Measurements from ENCODE around the gene LRWD1.
"Not testable (repeated sequence)": the region's sequence is repeated elsewhere in the genome, so short reads cannot be mapped to it uniquely, and the experiment has no call there.

Gene LRWD1

GRCh38 chr7:102498321-102498720, 33.5 kb downstream of the LRWD1 start:
- DNase-seq, result not testable (repeated sequence)

- not testable (repeated sequence) for DNase-seq
These were observed 38.4 kb downstream of the LRWD1 start for GRCh38 chr7:102503141-102503540.

- not testable (repeated sequence) for DNase-seq
These were observed 40.8 kb downstream of the LRWD1 start for GRCh38 chr7:102505298-102506185.

- not testable (repeated sequence) for DNase-seq
These were observed 42.8 kb downstream of the LRWD1 start for GRCh38 chr7:102507410-102508088.

GRCh38 chr7:102510575-102510974, 45.8 kb downstream of the LRWD1 start:
- not testable (repeated sequence) for DNase-seq

- not testable (repeated sequence) for DNase-seq
These were observed 47.2 kb downstream of the LRWD1 start for GRCh38 chr7:102511860-102512522.

GRCh38 chr7:102512642-102513221, 47.9 kb downstream of the LRWD1 start:
- DNase-seq, result not testable (repeated sequence)

- DNase-seq, result not testable (repeated sequence)
These were observed 50.3 kb downstream of the LRWD1 start for GRCh38 chr7:102514881-102515721.

GRCh38 chr7:102515889-102516288, 51.1 kb downstream of the LRWD1 start:
- not testable (repeated sequence) for DNase-seq

GRCh38 chr7:102516951-102517350, 52.2 kb downstream of the LRWD1 start:
- not testable (repeated sequence) for DNase-seq

- DNase-seq, result not testable (repeated sequence)
These were observed 52.9 kb downstream of the LRWD1 start, which contains the start of gene RASA4B for GRCh38 chr7:102517550-102518147. Gene RASA4B, minus strand, starts transcription at chr7:102517777. Its CDS starts 67 bp downstream, at chr7:102517710.

- not testable (repeated sequence) for DNase-seq
These were observed 56.0 kb downstream of the LRWD1 start for GRCh38 chr7:102520797-102521196.
